ENCODE data around the gene P2RX1.
A peak's percentile ranks its signal among the peaks of the same experiment; 100 is the strongest.

Gene P2RX1

GRCh38 chr17:3959295-3959899 is 43.1 kb upstream of the P2RX1 start:
- H3K4me1 ChIP-seq (ENCODE audit: control insufficient read depth, insufficient read depth, low read length): peaks cover 40% of the 10 kb centered on the region
- no peak overlapping the region for H3K27ac ChIP-seq (ENCODE audit: low read depth, low read length)
- H3K9me3 ChIP-seq (ENCODE audit: control insufficient read depth, insufficient read depth, low read length): no peaks in the 10 kb centered on the region
- peaks cover 19% of the 10 kb centered on the region for H3K27me3 ChIP-seq (ENCODE audit: control insufficient read depth, insufficient read depth, low read length)
- H3K4me3 ChIP-seq (ENCODE audit: low read depth, low read length): no peak overlapping the region
- no peaks in the 10 kb centered on the region for H3K36me3 ChIP-seq (ENCODE audit: control insufficient read depth, insufficient read depth, low read length)
- no peak overlapping the region for H3K9ac ChIP-seq (ENCODE audit: low read depth, low read length)

GRCh38 chr17:3957735-3958599 is 41.7 kb upstream of the P2RX1 start:
- Histone ChIP-seq H3K27ac (ENCODE audit: low read depth, low read length) (no peak overlapping the region), H3K4me3 (ENCODE audit: low read depth, low read length) (no peak overlapping the region)

GRCh38 chr17:3956983-3957382 is 40.7 kb upstream of the P2RX1 start:
- Histone ChIP-seq H3K4me3 (ENCODE audit: low read depth, low read length) (no peak overlapping the region; the same call in 1 of the 2 replicates), H3K36me3 (ENCODE audit: control insufficient read depth, insufficient read depth, low read length) (no peaks in the 10 kb centered on the region), H3K27me3 (ENCODE audit: control insufficient read depth, insufficient read depth, low read length) (peaks cover under 1% of the 10 kb centered on the region; the same call in 1 of the 2 replicates), H3K9ac (ENCODE audit: low read depth, low read length) (no peak overlapping the region), H3K4me1 (ENCODE audit: control insufficient read depth, insufficient read depth, low read length) (peaks cover 34% of the 10 kb centered on the region), H3K27ac (ENCODE audit: low read depth, low read length) (no peak overlapping the region), H3K9me3 (ENCODE audit: control insufficient read depth, insufficient read depth, low read length) (no peaks in the 10 kb centered on the region)

More at GRCh38 chr17:3957735-3958599, 41.7 kb upstream of the P2RX1 start:
- no peaks in the 10 kb centered on the region for H3K36me3 ChIP-seq (ENCODE audit: control insufficient read depth, insufficient read depth, low read length)
- H3K27me3 ChIP-seq (ENCODE audit: control insufficient read depth, insufficient read depth, low read length): peaks cover 10% of the 10 kb centered on the region
- H3K9ac ChIP-seq (ENCODE audit: low read depth, low read length): no peak overlapping the region
- no peaks in the 10 kb centered on the region for H3K9me3 ChIP-seq (ENCODE audit: control insufficient read depth, insufficient read depth, low read length)
- H3K4me1 ChIP-seq (ENCODE audit: control insufficient read depth, insufficient read depth, low read length): peaks cover 37% of the 10 kb centered on the region

- Histone ChIP-seq H3K4me3 (ENCODE audit: low read depth, low read length) (no peak overlapping the region; the same call in 1 of the 2 replicates), H3K9ac (ENCODE audit: low read depth, low read length) (no peak overlapping the region)
Measured at GRCh38 chr17:3956327-3956957, 40.2 kb upstream of the P2RX1 start.

GRCh38 chr17:3955673-3955988 is 39.4 kb upstream of the P2RX1 start:
- H3K4me3 ChIP-seq (ENCODE audit: low read depth, low read length): no peak overlapping the region
- no peaks in the 10 kb centered on the region for H3K36me3 ChIP-seq (ENCODE audit: control insufficient read depth, insufficient read depth, low read length)
- peaks cover 31% of the 10 kb centered on the region for H3K4me1 ChIP-seq (ENCODE audit: control insufficient read depth, insufficient read depth, low read length)
- no peaks in the 10 kb centered on the region for H3K9me3 ChIP-seq (ENCODE audit: control insufficient read depth, insufficient read depth, low read length)
- H3K27ac ChIP-seq (ENCODE audit: low read depth, low read length): no peak overlapping the region
- H3K27me3 ChIP-seq (ENCODE audit: control insufficient read depth, insufficient read depth, low read length): no peaks in the 10 kb centered on the region
- H3K9ac ChIP-seq (ENCODE audit: low read depth, low read length): no peak overlapping the region

More at GRCh38 chr17:3956327-3956957, 40.2 kb upstream of the P2RX1 start:
- Histone ChIP-seq H3K36me3 (ENCODE audit: control insufficient read depth, insufficient read depth, low read length) (no peaks in the 10 kb centered on the region), H3K4me1 (ENCODE audit: control insufficient read depth, insufficient read depth, low read length) (peaks cover 34% of the 10 kb centered on the region), H3K27ac (ENCODE audit: low read depth, low read length) (peak overlapping the region; percentile 29), H3K9me3 (ENCODE audit: control insufficient read depth, insufficient read depth, low read length) (no peaks in the 10 kb centered on the region), H3K27me3 (ENCODE audit: control insufficient read depth, insufficient read depth, low read length) (no peaks in the 10 kb centered on the region)

GRCh38 chr17:3954976-3955672 is 38.9 kb upstream of the P2RX1 start:
- Histone ChIP-seq H3K9ac (ENCODE audit: low read depth, low read length) (no peak overlapping the region), H3K4me3 (ENCODE audit: low read depth, low read length) (no peak overlapping the region), H3K36me3 (ENCODE audit: control insufficient read depth, insufficient read depth, low read length) (no peaks in the 10 kb centered on the region), H3K27ac (ENCODE audit: low read depth, low read length) (no peak overlapping the region), H3K4me1 (ENCODE audit: control insufficient read depth, insufficient read depth, low read length) (peaks cover 27% of the 10 kb centered on the region), H3K9me3 (ENCODE audit: control insufficient read depth, insufficient read depth, low read length) (no peaks in the 10 kb centered on the region), H3K27me3 (ENCODE audit: control insufficient read depth, insufficient read depth, low read length) (no peaks in the 10 kb centered on the region)

- no peaks in the 10 kb centered on the region for H3K36me3 ChIP-seq (ENCODE audit: control insufficient read depth, insufficient read depth, low read length)
- no peaks in the 10 kb centered on the region for H3K27me3 ChIP-seq (ENCODE audit: control insufficient read depth, insufficient read depth, low read length)
- H3K9me3 ChIP-seq (ENCODE audit: control insufficient read depth, insufficient read depth, low read length): no peaks in the 10 kb centered on the region
- H3K9ac ChIP-seq (ENCODE audit: low read depth, low read length): no peak overlapping the region
- no peak overlapping the region for H3K4me3 ChIP-seq (ENCODE audit: low read depth, low read length)
- peaks cover 17% of the 10 kb centered on the region for H3K4me1 ChIP-seq (ENCODE audit: control insufficient read depth, insufficient read depth, low read length)
- H3K27ac ChIP-seq (ENCODE audit: low read depth, low read length): no peak overlapping the region
Measured at GRCh38 chr17:3954086-3954485, 37.8 kb upstream of the P2RX1 start.

GRCh38 chr17:3953542-3953941 is 37.3 kb upstream of the P2RX1 start:
- no peaks in the 10 kb centered on the region for H3K9me3 ChIP-seq (ENCODE audit: control insufficient read depth, insufficient read depth, low read length)
- no peak overlapping the region for H3K27ac ChIP-seq (ENCODE audit: low read depth, low read length)
- no peaks in the 10 kb centered on the region for H3K36me3 ChIP-seq (ENCODE audit: control insufficient read depth, insufficient read depth, low read length)
- H3K4me3 ChIP-seq (ENCODE audit: low read depth, low read length): no peak overlapping the region
- H3K27me3 ChIP-seq (ENCODE audit: control insufficient read depth, insufficient read depth, low read length): no peaks in the 10 kb centered on the region
- peaks cover 17% of the 10 kb centered on the region for H3K4me1 ChIP-seq (ENCODE audit: control insufficient read depth, insufficient read depth, low read length)
- no peak overlapping the region for H3K9ac ChIP-seq (ENCODE audit: low read depth, low read length)

- no peaks in the 10 kb centered on the region for H3K9me3 ChIP-seq (ENCODE audit: control insufficient read depth, insufficient read depth, low read length)
- no peak overlapping the region for H3K27ac ChIP-seq (ENCODE audit: low read depth, low read length)
- H3K9ac ChIP-seq (ENCODE audit: low read depth, low read length): no peak overlapping the region
- H3K36me3 ChIP-seq (ENCODE audit: control insufficient read depth, insufficient read depth, low read length): peaks cover under 1% of the 10 kb centered on the region; the same call in 1 of the 2 replicates
- no peak overlapping the region for H3K4me3 ChIP-seq (ENCODE audit: low read depth, low read length)
- no peaks in the 10 kb centered on the region for H3K27me3 ChIP-seq (ENCODE audit: control insufficient read depth, insufficient read depth, low read length)
- H3K4me1 ChIP-seq (ENCODE audit: control insufficient read depth, insufficient read depth, low read length): peaks cover 17% of the 10 kb centered on the region
Measured at GRCh38 chr17:3952186-3952585, 35.9 kb upstream of the P2RX1 start.

GRCh38 chr17:3951420-3951819 is 35.2 kb upstream of the P2RX1 start:
- Histone ChIP-seq H3K27ac (ENCODE audit: low read depth, low read length) (no peak overlapping the region), H3K9ac (ENCODE audit: low read depth, low read length) (no peak overlapping the region), H3K4me1 (ENCODE audit: control insufficient read depth, insufficient read depth, low read length) (peaks cover 10% of the 10 kb centered on the region), H3K9me3 (ENCODE audit: control insufficient read depth, insufficient read depth, low read length) (no peaks in the 10 kb centered on the region), H3K4me3 (ENCODE audit: low read depth, low read length) (no peak overlapping the region), H3K36me3 (ENCODE audit: control insufficient read depth, insufficient read depth, low read length) (peaks cover 7% of the 10 kb centered on the region; the same call in 1 of the 2 replicates), H3K27me3 (ENCODE audit: control insufficient read depth, insufficient read depth, low read length) (no peaks in the 10 kb centered on the region)
